Activated CD8-positive, alpha-beta memory T cell treated with anti-CD3 and anti-CD28 coated beads, Interleukin-2, amount 50 U/mL, for 24 hours (primary cell): Measurements from ENCODE around the gene POTEJ.
"Not testable (repeated sequence)": the region's sequence is repeated elsewhere in the genome, so short reads cannot be mapped to it uniquely, and the experiment has no call there.

ENCODE experiments used
- DNase-seq: peaks from one replicate; pipeline ENCODE4 v3.0.0-alpha.2; 2020; ENCODE audit errors: extremely low read depth

Gene POTEJ

GRCh38 chr2:130611140-130611539, at the start of gene POTEJ:
TSS of gene POTEJ (plus strand) at chr2:130611440. CDS start at chr2:130611533, 93 bp downstream.
- not testable (repeated sequence) for DNase-seq

GRCh38 chr2:130566165-130566564, 45.1 kb upstream of the POTEJ start:
- not testable (repeated sequence) for DNase-seq

- not testable (repeated sequence) for DNase-seq
Measured at GRCh38 chr2:130571929-130572328, 39.3 kb upstream of the POTEJ start.

GRCh38 chr2:130574230-130574629, 37.0 kb upstream of the POTEJ start:
- not testable (repeated sequence) for DNase-seq

GRCh38 chr2:130576209-130576784, 34.9 kb upstream of the POTEJ start:
- not testable (repeated sequence) for DNase-seq

- not testable (repeated sequence) for DNase-seq
Measured at GRCh38 chr2:130577559-130577958, 33.7 kb upstream of the POTEJ start.

GRCh38 chr2:130579121-130579520, 32.1 kb upstream of the POTEJ start:
- not testable (repeated sequence) for DNase-seq

- not testable (repeated sequence) for DNase-seq
Measured at GRCh38 chr2:130581491-130581890, 29.7 kb upstream of the POTEJ start.

GRCh38 chr2:130582970-130583369, 28.3 kb upstream of the POTEJ start:
- not testable (repeated sequence) for DNase-seq

GRCh38 chr2:130583582-130583981, 27.7 kb upstream of the POTEJ start:
- not testable (repeated sequence) for DNase-seq

- DNase-seq: not testable (repeated sequence)
Measured at GRCh38 chr2:130584726-130585125, 26.5 kb upstream of the POTEJ start.

- DNase-seq: not testable (repeated sequence)
Measured at GRCh38 chr2:130588688-130589458, 22.4 kb upstream of the POTEJ start.

GRCh38 chr2:130590170-130590841, 20.9 kb upstream of the POTEJ start:
- not testable (repeated sequence) for DNase-seq

- DNase-seq: not testable (repeated sequence)
Measured at GRCh38 chr2:130590842-130591359, 20.3 kb upstream of the POTEJ start.

GRCh38 chr2:130592791-130593414, 18.3 kb upstream of the POTEJ start:
- not testable (repeated sequence) for DNase-seq

- DNase-seq: not testable (repeated sequence)
Measured at GRCh38 chr2:130594011-130594410, 17.2 kb upstream of the POTEJ start.

- not testable (repeated sequence) for DNase-seq
Measured at GRCh38 chr2:130596757-130597156, 14.5 kb upstream of the POTEJ start.

- not testable (repeated sequence) for DNase-seq
Measured at GRCh38 chr2:130597994-130598393, 13.2 kb upstream of the POTEJ start.

GRCh38 chr2:130598463-130598862, 12.8 kb upstream of the POTEJ start:
- DNase-seq: not testable (repeated sequence)

- not testable (repeated sequence) for DNase-seq
Measured at GRCh38 chr2:130599393-130599792, 11.8 kb upstream of the POTEJ start, which contains the start of gene CFC1. TSS of gene CFC1 (minus strand) at chr2:130599575. CDS start at chr2:130599287, 288 bp downstream.

GRCh38 chr2:130599926-130600325, 11.3 kb upstream of the POTEJ start:
- DNase-seq: not testable (repeated sequence)
